Left ventricle myocardium inferior (tissue), 1 donor: ENCODE measurements around the gene PAX5. TPM values are rescaled to one million over a fixed set of nuclear protein-coding genes. Genes with fewer than 3 reads are reported as not detected.

Experiments
- DNase-seq: peaks from one replicate; pipeline ENCODE4 v3.0.0-alpha.2; 2020
- H3K27ac ChIP-seq: fragments of 200-600 bp; replicated peaks from 2 replicates; pipeline ENCODE4 v1.8.0; 2021
- H3K27me3 ChIP-seq: fragments of 200-600 bp; 2 replicates; pipeline ENCODE4 v1.8.0; 2021; ENCODE audit warnings: low read depth
- H3K36me3 ChIP-seq: fragments of 200-600 bp; 2 replicates; pipeline ENCODE4 v1.8.0; 2021
- H3K4me1 ChIP-seq: fragments of 200-600 bp; 2 replicates; pipeline ENCODE4 v1.8.0; 2021
- H3K4me3 ChIP-seq: fragments of 200-600 bp; 2 replicates; pipeline ENCODE4 v1.8.0; 2021; ENCODE audit warnings: mild to moderate bottlenecking, moderate library complexity
- H3K9me3 ChIP-seq: fragments of 200-600 bp; replicated peaks from 2 replicates; pipeline ENCODE4 v1.8.0; 2021
- CTCF ChIP-seq: fragments of 200-600 bp; IDR thresholded peaks from 2 replicates; pipeline ENCODE4 v1.8.0; 2021; ENCODE audit warnings: antibody characterized with exemption, mild to moderate bottlenecking, borderline replicate concordance
- intact Hi-C: fragments of 100-400 bp; cut with micrococcal nuclease; formaldehyde crosslinking; loops from one replicate; pipeline ENCODE4 v1.11.0; 2022
- total RNA-seq: library from RNA; stranded (reverse); fragmentation: NEBNext Ultra II Directional; extraction: Animal tissue kit (Norgen Biotek cat#: 25700); gene quantifications from one replicate; pipeline ENCODE4 v1.2.1, GENCODE V29; 2021
- donor health status: DM: no; HTN: yes; CAD: no; lungs with severe emphysema.

The PAX5 gene
- total RNA-seq, 1 donor from 2014 or later: not detected

- intact Hi-C loops: no loop called here
- DNase-seq: no peak
- Histone ChIP-seq H3K27me3 (peaks cover 93% of the 10 kb centered on the region), H3K36me3 (no peaks in the 10 kb centered on the region), H3K4me1 (no peaks in the 10 kb centered on the region), H3K9me3 (no peaks in the 10 kb centered on the region), H3K27ac (no peak overlapping the region), H3K4me3 (no peak overlapping the region)
- TF ChIP-seq CTCF: no peak
Observed at GRCh38 chr9:36827593-36827992, 206.5 kb downstream of the PAX5 start.

GRCh38 chr9:36826581-36826980, 207.5 kb downstream of the PAX5 start:
- H3K27me3 ChIP-seq: peaks cover 90% of the 10 kb centered on the region
- intact Hi-C loops: no loop called here

GRCh38 chr9:36825179-36825578, 208.9 kb downstream of the PAX5 start:
- H3K36me3 ChIP-seq: no peaks in the 10 kb centered on the region
- DNase-seq: no peak
- H3K9me3 ChIP-seq: no peaks in the 10 kb centered on the region
- H3K4me3 ChIP-seq: no peak overlapping the region
- no peak for TF ChIP-seq CTCF
- no peaks in the 10 kb centered on the region for H3K4me1 ChIP-seq
- H3K27me3 ChIP-seq: peaks cover 90% of the 10 kb centered on the region
- no peak overlapping the region for H3K27ac ChIP-seq
- intact Hi-C loops: no loop called here

More at GRCh38 chr9:36826581-36826980, 207.5 kb downstream of the PAX5 start:
- Histone ChIP-seq H3K9me3 (no peaks in the 10 kb centered on the region), H3K27ac (no peak overlapping the region), H3K4me3 (no peak overlapping the region), H3K4me1 (no peaks in the 10 kb centered on the region), H3K36me3 (no peaks in the 10 kb centered on the region)
- TF ChIP-seq CTCF: no peak
- DNase-seq: no peak

GRCh38 chr9:36823934-36824333, 210.1 kb downstream of the PAX5 start:
- no peaks in the 10 kb centered on the region for H3K36me3 ChIP-seq
- H3K27me3 ChIP-seq: peaks cover 92% of the 10 kb centered on the region
- H3K27ac ChIP-seq: no peak overlapping the region
- DNase-seq: no peak
- H3K4me3 ChIP-seq: no peak overlapping the region
- H3K9me3 ChIP-seq: no peaks in the 10 kb centered on the region
- no peak for TF ChIP-seq CTCF
- intact Hi-C loops: no loop called here
- peaks cover 3% of the 10 kb centered on the region for H3K4me1 ChIP-seq

- no peak for DNase-seq
- intact Hi-C loops: no loop called here
Observed at GRCh38 chr9:36823466-36823865, 210.6 kb downstream of the PAX5 start.

More at GRCh38 chr9:36823466-36823865, 210.6 kb downstream of the PAX5 start:
- no peak overlapping the region for H3K4me3 ChIP-seq
- no peaks in the 10 kb centered on the region for H3K9me3 ChIP-seq
- H3K27me3 ChIP-seq: peaks cover 92% of the 10 kb centered on the region
- H3K4me1 ChIP-seq: peaks cover 8% of the 10 kb centered on the region
- H3K36me3 ChIP-seq: no peaks in the 10 kb centered on the region
- no peak for TF ChIP-seq CTCF
- no peak overlapping the region for H3K27ac ChIP-seq
